B cell (primary cell): Measurements from ENCODE around the gene ARHGEF37. TPM values are rescaled to one million over a fixed set of nuclear protein-coding genes. Genes with fewer than 3 reads are reported as not detected.
"Not testable (repeated sequence)": the region's sequence is repeated elsewhere in the genome, so short reads cannot be mapped to it uniquely, and the experiment has no call there.

ENCODE experiments used
- ATAC-seq: fragments of 200-7000 bp; cut with Tn5 transposase; one replicate; pipeline ENCODE4 v1.10.0; 2021; ENCODE audit warnings: low read depth, mild to moderate bottlenecking, moderate number of reproducible peaks, moderate library complexity
- CTCF ChIA-PET: fragments of 350-600 bp; sonication (Branson Sonifier 250); formaldehyde crosslinking; loops from one replicate; lab custom pipeline; 2021; ENCODE audit warnings: antibody characterized with exemption, inconsistent platforms; lab: Charles Lee
- POLR2A ChIA-PET: fragments of 350-600 bp; sonication (Branson Sonifier 250); formaldehyde crosslinking; loops from one replicate; lab custom pipeline; 2021; ENCODE audit warnings: antibody characterized with exemption; lab: Charles Lee
- DNase-seq: peaks from one replicate; pipeline ENCODE4 v3.0.0; 2013
- H2AFZ ChIP-seq: 2 replicates; pipeline ENCODE4 v1.6.1; 2012; ENCODE audit warnings: mild to moderate bottlenecking, low read depth, low read length; ENCODE audit not compliant: insufficient read depth, poor library complexity, severe bottlenecking
- H3K27ac ChIP-seq, 2 donors: 1 replicate in 1 of 2; 2 replicates in 1 of 2; pipeline ENCODE4 v1.5.1; 2012 to 2013; ENCODE audit warnings: low read length in 2 of 2, mild to moderate bottlenecking in 2 of 2, moderate library complexity in 1 of 2
- H3K27me3 ChIP-seq, 4 experiments: fragments of 200-600 bp in 1 of 4; sonication (generic) in 1 of 4; replicated peaks in 1 of 4; 1 replicate in 2 of 4; 2 replicates in 2 of 4; pipeline versions ENCODE4 v1.6.1 to v1.7.0; 2013 to 2016; ENCODE audit warnings: low read length in 3 of 4, mild to moderate bottlenecking in 2 of 4, mixed read lengths in 1 of 4, moderate library complexity in 1 of 4; ENCODE audit not compliant: insufficient read depth in 4 of 4, control insufficient read depth in 3 of 4; ENCODE audit errors: control extremely low read depth in 1 of 4
- H3K36me3 ChIP-seq, 2 experiments: replicated peaks in 1 of 2; 1 replicate in 1 of 2; 2 replicates in 1 of 2; pipeline versions ENCODE4 v1.6.1 to v1.7.1; 2013; ENCODE audit warnings: low read length in 1 of 2; ENCODE audit not compliant: insufficient read depth in 2 of 2, control insufficient read depth in 1 of 2; ENCODE audit errors: control extremely low read depth in 1 of 2, extremely low read depth in 1 of 2
- H3K4me1 ChIP-seq, 2 donors: fragments of 200-600 bp in 1 of 2; sonication (generic) in 1 of 2; 1 replicate in 1 of 2; 2 replicates in 1 of 2; pipeline versions ENCODE4 v1.5.1 to v1.6.1; 2013 to 2017; ENCODE audit warnings: low read length in 2 of 2; ENCODE audit not compliant: control insufficient read depth in 2 of 2, insufficient read depth in 2 of 2
- H3K4me2 ChIP-seq: replicated peaks from 2 replicates; pipeline ENCODE3; 2012; ENCODE audit warnings: mild to moderate bottlenecking, low read depth, low read length; ENCODE audit not compliant: poor library complexity, severe bottlenecking
- H3K4me3 ChIP-seq, 5 experiments: fragments of 200-600 bp in 1 of 5; sonication (generic) in 1 of 5; 1 replicate in 3 of 5; 2 replicates in 2 of 5; pipeline versions ENCODE4 v1.5.1 to v1.7.0; 2011 to 2016; ENCODE audit warnings: low read length in 4 of 5, mild to moderate bottlenecking in 4 of 5, low read depth in 2 of 5, control low read depth in 1 of 5, moderate library complexity in 1 of 5; ENCODE audit not compliant: insufficient read depth in 1 of 5; ENCODE audit errors: control extremely low read depth in 1 of 5, extremely low read depth in 1 of 5
- H3K79me2 ChIP-seq: fragments of 200-600 bp; sonication (generic); one replicate; pipeline ENCODE4 v1.6.0; 2016; ENCODE audit warnings: low read length; ENCODE audit not compliant: control insufficient read depth, insufficient read depth
- H3K9ac ChIP-seq: fragments of 200-600 bp; sonication (generic); 2 replicates; pipeline ENCODE4 v1.6.1; 2017; ENCODE audit warnings: mild to moderate bottlenecking, low read length, moderate library complexity
- H3K9me3 ChIP-seq, 3 donors: one replicate each; pipeline versions ENCODE4 v1.6.1 to v1.7.1; 2013; ENCODE audit warnings: low read length in 2 of 3; ENCODE audit not compliant: control insufficient read depth in 2 of 3, insufficient read depth in 1 of 3; ENCODE audit errors: control extremely low read depth in 1 of 3
- H4K20me1 ChIP-seq: 2 replicates; pipeline ENCODE4 v1.6.0; 2012; ENCODE audit warnings: mild to moderate bottlenecking, low read length; ENCODE audit not compliant: insufficient read depth, control insufficient read depth, poor library complexity, severe bottlenecking
- H3K27ac Mint-ChIP-seq: one replicate; pipeline ENCODE4 v1.8.0; 2021; ENCODE audit warnings: mixed read lengths
- H3K27me3 Mint-ChIP-seq: one replicate; pipeline ENCODE4 v1.8.0; 2021; ENCODE audit warnings: mixed read lengths
- H3K4me1 Mint-ChIP-seq: one replicate; pipeline ENCODE4 v1.8.0; 2021; ENCODE audit warnings: mixed read lengths
- H3K4me3 Mint-ChIP-seq: one replicate; pipeline ENCODE4 v1.8.0; 2021; ENCODE audit warnings: mixed read lengths
- H3K9me3 Mint-ChIP-seq: one replicate; pipeline ENCODE4 v1.8.0; 2022; ENCODE audit warnings: mixed read lengths; ENCODE audit not compliant: insufficient read depth
- EZH2 ChIP-seq: IDR thresholded peaks from 2 replicates; pipeline ENCODE4 v1.6.1; 2012; ENCODE audit warnings: borderline replicate concordance, low read depth, mild to moderate bottlenecking, moderate library complexity, low read length; ENCODE audit not compliant: insufficient read depth, poor library complexity, severe bottlenecking
- WGBS: methylation state at CpG from one replicate; pipeline ENCODE4 v1.1.5; 2013; ENCODE audit warnings: missing lambda C conversion rate; ENCODE audit not compliant: insufficient coverage; 5-methylcytosine and 5-hydroxymethylcytosine counted together
- intact Hi-C: fragments of 100-400 bp; cut with micrococcal nuclease; formaldehyde crosslinking; loops from one replicate; pipeline ENCODE4 v1.10.0; 2022
- polyA plus RNA-seq: library from polyadenylated mRNA; depleted of rRNA; stranded (reverse); fragments of >200 nt; gene quantifications from 2 replicates; pipeline ENCODE4 v1.2.3, GENCODE V29; 2012
- total RNA-seq, 2 donors: library from RNA; stranded (reverse); fragments of 120-200 nt in 1 of 2; gene quantifications; 1 replicate in 1 of 2; 2 replicates in 1 of 2; pipeline versions ENCODE4 v1.2.3 to v1.2.4, GENCODE V29; 2013 to 2022
- TF ChIP-seq, protein P1 (sequence below): fragments of 200-600 bp; IDR thresholded peaks from one replicate; pipeline ENCODE4 v1.8.0; 2022; ENCODE audit warnings: antibody characterized with exemption, mild to moderate bottlenecking

ARHGEF37 gene
- total and polyA plus RNA-seq, 2 donors (not counting 1 experiment from before 2014, with no cell fraction given) = 0.06 to 1.7 TPM

DNA sequence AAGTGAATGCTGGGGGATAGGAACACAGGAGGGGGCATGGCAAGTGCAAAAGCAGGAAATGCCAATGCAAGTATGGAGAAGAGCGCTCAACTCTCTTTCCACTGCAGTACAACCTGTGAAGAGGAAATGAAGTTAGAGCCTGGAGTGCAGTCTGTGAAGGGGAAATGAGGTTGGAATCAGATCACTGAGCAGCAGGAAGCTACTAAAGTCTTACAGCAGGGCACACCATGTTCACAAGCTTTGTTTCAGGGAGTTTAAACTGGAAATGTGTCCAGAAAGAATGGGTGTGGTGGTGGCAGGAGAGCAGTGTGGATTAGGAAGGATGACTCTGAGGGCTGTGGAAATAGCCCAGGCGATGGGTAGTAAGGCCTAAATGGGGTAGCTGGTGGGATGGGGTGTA is 15.4 kb downstream of the ARHGEF37 start:
- peak overlapping the region; percentile 18 for H2AFZ ChIP-seq
- H3K36me3 ChIP-seq = no peaks in the 10 kb centered on the region
- H3K9me3 ChIP-seq = no peaks in the 10 kb centered on the region
- H4K20me1 ChIP-seq = no peaks in the 10 kb centered on the region
- ChIA-PET CTCF (no interaction called here), POLR2A (no interaction called here)
- H3K4me3 Mint-ChIP-seq = peak overlapping the region; percentile 3
- no peaks in the 10 kb centered on the region for H3K9me3 Mint-ChIP-seq
- no peak overlapping the region for H3K4me3 ChIP-seq
- no peak overlapping the region for H3K27ac ChIP-seq
- no peak for DNase-seq
- peak overlapping the region; percentile 24 for H3K27ac Mint-ChIP-seq
- H3K4me1 Mint-ChIP-seq = peaks cover 17% of the 10 kb centered on the region
- no peaks in the 10 kb centered on the region for H3K27me3 Mint-ChIP-seq
- TF ChIP-seq, protein P1, sequence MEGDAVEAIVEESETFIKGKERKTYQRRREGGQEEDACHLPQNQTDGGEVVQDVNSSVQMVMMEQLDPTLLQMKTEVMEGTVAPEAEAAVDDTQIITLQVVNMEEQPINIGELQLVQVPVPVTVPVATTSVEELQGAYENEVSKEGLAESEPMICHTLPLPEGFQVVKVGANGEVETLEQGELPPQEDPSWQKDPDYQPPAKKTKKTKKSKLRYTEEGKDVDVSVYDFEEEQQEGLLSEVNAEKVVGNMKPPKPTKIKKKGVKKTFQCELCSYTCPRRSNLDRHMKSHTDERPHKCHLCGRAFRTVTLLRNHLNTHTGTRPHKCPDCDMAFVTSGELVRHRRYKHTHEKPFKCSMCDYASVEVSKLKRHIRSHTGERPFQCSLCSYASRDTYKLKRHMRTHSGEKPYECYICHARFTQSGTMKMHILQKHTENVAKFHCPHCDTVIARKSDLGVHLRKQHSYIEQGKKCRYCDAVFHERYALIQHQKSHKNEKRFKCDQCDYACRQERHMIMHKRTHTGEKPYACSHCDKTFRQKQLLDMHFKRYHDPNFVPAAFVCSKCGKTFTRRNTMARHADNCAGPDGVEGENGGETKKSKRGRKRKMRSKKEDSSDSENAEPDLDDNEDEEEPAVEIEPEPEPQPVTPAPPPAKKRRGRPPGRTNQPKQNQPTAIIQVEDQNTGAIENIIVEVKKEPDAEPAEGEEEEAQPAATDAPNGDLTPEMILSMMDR = no peak
- no peak for TF ChIP-seq EZH2
- H3K4me2 ChIP-seq = peak overlapping the region; percentile 37
- no peaks in the 10 kb centered on the region for H3K27me3 ChIP-seq
- H3K4me1 ChIP-seq = peaks cover 6 to 21% of the 10 kb centered on the region in 2 donors
- ATAC-seq = no peak
- WGBS = 100% methylated on average over 1 of the region's 2 CpGs
- no peak overlapping the region for H3K9ac ChIP-seq
- H3K79me2 ChIP-seq = no peaks in the 10 kb centered on the region
- intact Hi-C loops = no loop called here

- DNase-seq (no peak), ATAC-seq (no peak)
- ChIA-PET CTCF (interaction anchor here (0.8 kb wide), 1 partner anchor 33 kb away, joined by 3 read pairs; no protein-coding TSS in a partner anchor), POLR2A (no interaction called here)
- intact Hi-C loops = no loop called here
- no peaks in the 10 kb centered on the region for H3K27me3 Mint-ChIP-seq
- Histone ChIP-seq H3K79me2 (no peaks in the 10 kb centered on the region), H3K9me3 (no peaks in the 10 kb centered on the region), H3K27me3 (no peaks in the 10 kb centered on the region), H2AFZ (no peak overlapping the region), H3K4me2 (no peak overlapping the region), H3K36me3 (no peaks in the 10 kb centered on the region), H3K4me3 (no peak overlapping the region), H3K9ac (no peak overlapping the region), H3K27ac (no peak overlapping the region), H3K4me1 (peaks cover 6 to 21% of the 10 kb centered on the region in 2 donors), H4K20me1 (no peaks in the 10 kb centered on the region)
- H3K9me3 Mint-ChIP-seq = no peaks in the 10 kb centered on the region
- TF ChIP-seq, protein P1 = no peak
- no peak for TF ChIP-seq EZH2
- H3K4me3 Mint-ChIP-seq = no peak overlapping the region
- no peak overlapping the region for H3K27ac Mint-ChIP-seq
- 98% methylated on average over 5 of the region's 7 CpGs for WGBS
- H3K4me1 Mint-ChIP-seq = peaks cover 17% of the 10 kb centered on the region
Observed at GRCh38 chr5:149597618-149598017, 16.3 kb downstream of the ARHGEF37 start.

DNA sequence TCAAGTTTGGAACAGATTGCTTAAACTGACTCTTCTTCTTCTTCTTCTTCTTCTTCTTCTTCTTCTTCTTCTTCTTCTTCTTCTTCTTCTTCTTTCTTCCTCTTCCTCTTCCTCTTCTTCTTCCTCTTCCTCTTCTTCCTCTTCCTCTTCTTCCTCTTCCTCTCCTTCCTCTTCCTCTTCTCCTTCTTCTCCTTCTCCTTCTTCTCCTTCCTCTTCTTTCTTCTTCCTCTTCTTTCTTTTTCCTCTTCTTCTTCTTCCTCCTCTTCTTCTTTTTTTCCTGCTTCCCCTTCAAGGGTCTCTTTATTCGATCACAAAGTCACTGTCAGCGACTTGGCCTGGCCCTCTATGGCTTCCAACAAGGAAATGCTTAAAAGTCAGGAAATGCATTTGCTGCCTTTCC is 16.9 kb downstream of the ARHGEF37 start:
- DNase-seq, ATAC-seq, H3K4me2 ChIP-seq, intact Hi-C loops, POLR2A ChIA-PET, H3K27me3 Mint-ChIP-seq, H3K79me2 ChIP-seq, H3K36me3 ChIP-seq, H3K9me3 ChIP-seq, H3K9me3 Mint-ChIP-seq, H3K9ac ChIP-seq, H3K4me3 Mint-ChIP-seq, H2AFZ ChIP-seq, H4K20me1 ChIP-seq, H3K27ac ChIP-seq, H3K4me3 ChIP-seq, H3K27me3 ChIP-seq: not testable (repeated sequence)
- peaks cover 6 to 21% of the 10 kb centered on the region in 2 donors for H3K4me1 ChIP-seq
- Mint-ChIP-seq H3K27ac (peak overlapping the region; percentile 32), H3K4me1 (peaks cover 17% of the 10 kb centered on the region)
- CTCF ChIA-PET = interaction anchor here (0.8 kb wide), 1 partner anchor 33 kb away, joined by 3 read pairs; no protein-coding TSS in a partner anchor
- 71% methylated on average over 2 of the region's 2 CpGs for WGBS
